GM18507 (cell line): ENCODE data around the gene BICD2.

ENCODE experiments used
- DNase-seq: peaks from one replicate; pipeline ENCODE4 v3.0.0; 2011; ENCODE audit warnings: low read depth; ENCODE audit not compliant: insufficient read length; ENCODE audit errors: extremely low spot score
- FAIRE-seq: peaks from 2 replicates; lab custom pipeline; 2011; peaks lifted over from hg19 to GRCh38; lab: Jason Lieb, UNC

BICD2 gene

DNA sequence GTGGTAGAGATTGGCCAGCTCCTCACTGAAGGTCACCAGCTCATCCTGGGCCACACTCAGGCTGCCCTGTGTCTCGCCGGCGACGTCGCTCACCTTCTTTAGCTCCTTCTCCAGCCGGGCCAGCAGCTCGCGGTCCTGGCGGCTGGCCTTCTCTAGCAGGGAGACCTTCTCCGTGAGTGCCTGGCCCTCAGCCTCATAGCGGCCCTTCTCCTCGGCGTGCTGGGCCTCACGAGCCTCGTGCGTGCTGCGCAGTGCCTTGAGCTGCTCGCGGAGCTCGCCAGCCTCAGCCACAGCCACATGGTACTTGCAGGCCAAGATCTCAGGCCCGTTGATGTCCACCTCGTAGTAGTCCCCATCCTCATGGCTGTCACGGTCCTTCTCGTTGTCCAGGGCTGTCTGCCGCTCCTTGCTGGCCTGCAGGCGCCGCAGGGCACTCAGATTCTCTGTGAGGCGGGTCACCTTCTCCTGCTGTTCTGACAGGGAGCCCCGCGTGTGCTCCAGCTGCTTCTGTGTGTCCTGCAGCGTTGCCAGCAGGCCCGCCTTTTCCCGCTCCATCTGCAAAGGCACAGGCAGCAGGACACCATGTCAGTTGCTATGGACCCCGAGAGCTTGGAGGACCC is 45.5 kb downstream of the BICD2 start:
- FAIRE-seq (no peak), DNase-seq (no peak)

DNA sequence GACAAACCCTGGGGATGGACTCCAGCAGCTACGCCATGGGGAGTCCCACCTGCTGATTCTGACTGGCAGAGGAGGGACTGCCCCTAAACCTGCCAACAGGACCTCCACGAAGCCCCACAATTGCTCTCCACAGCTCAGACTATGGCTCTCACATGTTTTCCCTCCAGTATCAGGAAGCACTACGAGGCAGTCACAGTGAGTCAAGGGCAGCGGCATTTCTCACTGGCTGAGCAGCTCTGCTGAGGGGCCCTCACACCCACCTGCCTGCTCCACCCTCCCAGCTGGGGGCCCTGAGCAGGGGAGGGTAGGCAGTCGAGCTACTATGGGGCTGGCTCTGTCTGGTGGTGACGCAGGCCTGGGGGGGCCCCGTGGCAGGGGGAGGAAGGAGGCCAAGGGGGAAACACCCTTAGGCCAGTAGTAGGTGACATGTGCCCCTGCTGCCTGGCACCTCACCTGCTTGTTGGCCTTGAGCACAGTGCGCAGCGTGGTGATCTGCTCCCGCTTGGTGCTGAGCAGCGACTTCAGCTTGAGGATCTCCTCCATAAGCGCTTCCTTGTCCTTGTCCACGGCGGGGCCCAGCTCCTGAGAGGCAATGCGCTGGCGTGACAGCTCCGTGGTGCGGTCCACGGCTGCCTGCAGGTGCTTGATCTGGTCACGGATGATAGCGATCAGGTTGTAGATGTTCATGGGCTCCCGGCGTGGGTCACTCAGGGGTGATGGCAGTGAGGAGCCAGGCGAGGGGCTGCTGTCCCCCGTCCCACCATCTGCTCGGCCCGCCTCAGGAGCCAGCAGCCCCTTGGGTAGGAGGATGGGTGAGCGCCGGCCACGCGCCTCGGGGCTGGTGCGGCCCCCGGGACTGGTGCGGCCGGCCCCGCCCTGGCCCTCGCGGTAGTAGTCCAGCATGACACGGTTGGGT is 46.3 kb downstream of the BICD2 start:
- no peak for FAIRE-seq

GRCh38 chr9:92717201-92718085 is 47.2 kb downstream of the BICD2 start:
- FAIRE-seq (peak; percentile 88), DNase-seq (no peak)

More for the DNA sequence above, 46.3 kb downstream of the BICD2 start:
- no peak for DNase-seq

- DNase-seq (peak; percentile 62), FAIRE-seq (peak; percentile 84)
Observed at GRCh38 chr9:92716557-92716956, 48.1 kb downstream of the BICD2 start.

GRCh38 chr9:92715488-92716231 is 49.0 kb downstream of the BICD2 start:
- DNase-seq (no peak), FAIRE-seq (no peak)

DNA sequence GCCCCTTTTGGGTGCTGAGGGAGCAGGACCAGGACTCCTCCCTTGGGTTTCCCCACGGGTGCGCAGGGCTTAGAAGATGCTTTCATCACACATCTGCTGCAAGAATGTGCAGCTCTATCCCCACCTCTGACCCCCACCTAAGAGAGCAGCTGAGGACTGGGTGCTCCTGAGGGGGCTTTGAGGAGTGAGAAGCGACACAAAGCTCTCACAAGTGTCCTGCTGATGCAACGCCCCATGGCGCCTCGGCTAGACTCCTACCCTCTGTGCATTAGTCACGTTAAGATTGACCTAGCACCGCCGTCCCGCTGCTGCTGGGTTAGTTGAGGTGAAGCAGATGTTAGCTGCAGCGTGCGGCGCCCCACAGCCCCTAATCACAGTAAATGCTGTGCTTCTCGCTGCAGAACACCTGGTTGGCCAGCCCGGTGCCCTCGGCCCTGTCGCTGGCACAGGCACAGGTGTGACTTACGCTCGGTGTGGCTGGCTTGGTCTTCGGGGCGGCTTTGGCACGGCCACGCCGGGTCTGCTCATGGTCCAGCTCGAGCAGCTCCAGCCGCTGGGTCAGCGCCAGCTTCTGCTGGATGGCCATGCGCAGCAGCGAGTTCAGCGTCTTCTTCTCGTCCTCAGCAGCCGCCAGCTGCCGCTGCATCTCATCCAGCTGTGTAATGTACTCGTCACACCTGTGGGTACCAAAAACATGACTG is 49.7 kb downstream of the BICD2 start:
- DNase-seq (no peak), FAIRE-seq (no peak)

GRCh38 chr9:92714016-92714415 is 50.6 kb downstream of the BICD2 start:
- FAIRE-seq (no peak), DNase-seq (no peak)

- no peak for FAIRE-seq
- no peak for DNase-seq
Observed at GRCh38 chr9:92713528-92713927, 51.1 kb downstream of the BICD2 start.

DNA sequence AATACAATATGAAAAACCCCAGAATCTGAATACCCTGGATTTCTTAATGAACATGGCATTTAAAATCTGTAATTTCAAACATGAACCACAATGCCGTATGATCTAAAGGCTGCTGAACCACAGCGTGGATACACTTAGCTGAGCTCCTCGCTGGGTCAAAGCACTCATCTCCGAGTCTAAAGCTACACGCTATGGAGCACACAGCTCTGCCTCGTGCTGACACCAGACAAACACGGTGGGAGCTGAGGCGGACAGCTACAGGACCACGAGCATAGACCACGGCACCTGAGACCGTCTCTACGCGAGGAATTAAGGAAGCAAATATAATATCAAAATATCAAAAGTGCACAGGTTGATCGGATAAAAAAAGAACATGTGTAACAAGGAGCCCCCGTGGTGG is 51.9 kb downstream of the BICD2 start:
- no peak for DNase-seq
- no peak for FAIRE-seq

GRCh38 chr9:92711844-92712243 is 52.8 kb downstream of the BICD2 start:
- FAIRE-seq (peak; percentile 56), DNase-seq (no peak)

DNA sequence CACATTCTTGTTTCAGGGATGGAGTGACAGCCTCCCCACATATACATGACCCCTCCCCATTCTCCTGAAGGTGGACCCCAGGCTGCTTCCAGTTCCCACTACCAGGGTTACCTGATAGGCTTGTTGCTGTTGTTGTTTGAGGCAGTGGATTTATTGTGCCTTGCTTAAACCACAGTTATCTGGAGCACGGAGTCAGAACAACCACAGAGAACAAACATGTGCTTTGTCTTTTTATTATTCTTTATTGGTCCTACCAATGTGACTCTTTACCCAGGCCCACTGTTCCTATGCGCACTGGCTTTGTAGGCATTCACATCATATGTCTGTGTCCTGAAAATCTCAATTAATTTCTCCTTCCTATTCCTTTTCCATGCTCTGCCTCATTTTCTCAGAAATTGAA is 53.5 kb downstream of the BICD2 start:
- FAIRE-seq (no peak), DNase-seq (no peak)

GRCh38 chr9:92710368-92710767 is 54.3 kb downstream of the BICD2 start:
- FAIRE-seq (no peak), DNase-seq (no peak)

DNA sequence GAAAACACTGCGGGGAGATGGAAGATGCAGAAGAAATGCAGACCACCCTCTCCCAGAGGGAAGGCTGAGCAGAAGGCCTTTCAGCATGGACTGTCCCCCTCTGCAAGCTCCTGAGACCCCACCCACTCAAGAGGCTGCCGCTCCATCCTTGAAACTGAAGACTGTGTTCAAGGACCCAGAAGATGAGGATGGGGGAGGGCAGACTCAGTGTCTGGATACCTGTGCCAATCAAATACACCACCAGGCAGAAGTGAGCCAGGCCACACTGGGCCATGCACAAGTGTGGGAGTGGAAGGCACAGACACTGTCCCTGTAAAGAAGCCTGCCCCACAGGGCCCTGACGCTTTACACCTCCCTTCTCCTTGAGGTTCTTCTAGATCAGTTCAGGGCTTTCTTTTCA is 54.7 kb downstream of the BICD2 start:
- DNase-seq (no peak), FAIRE-seq (no peak)

DNA sequence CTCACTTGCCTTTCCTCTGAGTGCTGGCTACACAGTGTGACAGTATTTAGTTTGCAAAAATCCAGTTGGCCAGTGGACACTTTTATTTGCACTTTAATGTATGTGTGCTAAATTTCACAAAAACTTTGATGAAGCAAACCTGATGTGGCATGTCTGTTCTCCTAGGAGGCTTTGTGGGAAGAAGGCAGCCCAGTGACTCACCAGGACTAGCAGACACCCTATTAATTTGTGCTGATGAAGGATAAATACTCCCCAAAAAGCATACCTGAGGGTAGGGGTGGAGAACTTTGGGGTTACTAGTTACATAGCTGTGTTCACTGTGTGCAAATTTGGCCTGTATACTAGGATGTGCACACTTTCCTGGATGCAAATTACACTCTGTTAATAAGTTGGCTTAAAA is 55.4 kb downstream of the BICD2 start:
- FAIRE-seq (no peak), DNase-seq (no peak)

- no peak for DNase-seq
- no peak for FAIRE-seq
Observed at GRCh38 chr9:92707530-92707929, 57.1 kb downstream of the BICD2 start.

- no peak for DNase-seq
- no peak for FAIRE-seq
Observed at GRCh38 chr9:92706218-92706940, 58.3 kb downstream of the BICD2 start.

GRCh38 chr9:92704528-92704927 is 60.1 kb downstream of the BICD2 start:
- DNase-seq (no peak), FAIRE-seq (no peak)

DNA sequence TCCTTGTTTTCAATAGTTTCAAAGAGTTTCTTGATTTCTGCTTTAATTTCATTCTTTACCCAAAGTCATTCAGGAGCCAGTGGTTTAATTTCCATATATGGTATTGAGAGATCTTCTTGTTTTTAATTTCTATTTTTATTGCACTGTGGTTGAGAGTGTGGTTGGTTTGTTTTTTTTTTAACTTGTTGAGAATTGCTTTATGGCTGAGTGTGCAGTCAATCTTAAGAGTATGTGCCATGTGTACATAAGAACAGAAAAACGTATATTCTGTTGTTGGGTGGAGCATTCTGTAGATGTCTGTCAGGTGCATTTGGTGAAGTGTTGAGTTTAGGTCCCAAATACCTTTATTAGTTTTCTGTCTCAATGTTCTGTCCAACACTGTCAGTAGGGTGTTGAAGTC is 68.0 kb downstream of the BICD2 start:
- FAIRE-seq (peak; percentile 21), DNase-seq (no peak)
